Panc1 (cell line): ENCODE data around the gene APOBEC3A. TPM values are rescaled to one million over a fixed set of nuclear protein-coding genes. Genes with fewer than 3 reads are reported as not detected.

Experiments used
- ATAC-seq: fragments of 200-7000 bp; cut with Tn5 transposase; 2 replicates; pipeline ENCODE4 v1.9.1; 2020; ENCODE audit warnings: mild to moderate bottlenecking, moderate library complexity
- BruUV-seq: library from RNA; stranded (reverse); fragments of 400-500 nt; replicated peaks from 2 replicates; lab custom pipeline; 2021; lab: Mats Ljungman, UMichigan
- CTCF ChIA-PET: fragments of 300-600 bp; sonication (Branson Sonifier 250); formaldehyde crosslinking; loops from one replicate; lab custom pipeline; 2022; ENCODE audit warnings: antibody characterized with exemption; lab: Charles Lee
- POLR2A ChIA-PET: fragments of 300-600 bp; sonication (Branson Sonifier 250); formaldehyde crosslinking; loops from one replicate; lab custom pipeline; 2022; ENCODE audit warnings: antibody characterized with exemption; lab: Charles Lee
- DNase-seq: peaks from one replicate; pipeline ENCODE4 v3.0.0-alpha.2; 2010; ENCODE audit warnings: low read depth, low spot score
- H3K27ac ChIP-seq: 2 replicates; pipeline ENCODE4 v1.5.1; 2011; ENCODE audit warnings: mild to moderate bottlenecking, low read length, inconsistent platforms
- H3K27me3 ChIP-seq: fragments of 200-500 bp; sonication (Bioruptor generic); 2 replicates; pipeline ENCODE4 v1.6.0; 2014; ENCODE audit warnings: low read length, inconsistent platforms; ENCODE audit not compliant: control insufficient read depth, insufficient read depth
- H3K36me3 ChIP-seq: fragments of 200-500 bp; sonication (Bioruptor generic); 2 replicates; pipeline ENCODE4 v1.5.1; 2014; ENCODE audit warnings: inconsistent platforms, mild to moderate bottlenecking, low read length, moderate library complexity; ENCODE audit not compliant: control insufficient read depth, insufficient read depth
- H3K4me1 ChIP-seq: 2 replicates; pipeline ENCODE4 v1.5.1; 2011; ENCODE audit warnings: inconsistent platforms, mild to moderate bottlenecking, low read length, moderate library complexity; ENCODE audit not compliant: control insufficient read depth, insufficient read depth
- H3K4me3 ChIP-seq, 2 experiments: 2 replicates each; pipeline ENCODE4 v1.5.1; 2011 to 2012; ENCODE audit warnings: low read depth in 2 of 2, low read length in 2 of 2, mild to moderate bottlenecking in 2 of 2, inconsistent platforms in 1 of 2, moderate library complexity in 1 of 2
- H3K9me3 ChIP-seq: fragments of 200-500 bp; sonication (Bioruptor generic); 2 replicates; pipeline ENCODE4 v1.5.1; 2014; ENCODE audit warnings: low read depth, mild to moderate bottlenecking, inconsistent platforms, low read length, moderate library complexity; ENCODE audit not compliant: control insufficient read depth, insufficient read depth
- POLR2AphosphoS5 ChIP-seq: IDR thresholded peaks from 2 replicates; pipeline ENCODE4 v1.6.1; 2012; ENCODE audit warnings: mild to moderate bottlenecking, low read depth, low read length, moderate library complexity
- REST ChIP-seq, 2 experiments: IDR thresholded peaks; 2 replicates each; pipeline ENCODE4 v1.6.1; 2011 to 2012; ENCODE audit warnings: low read depth in 2 of 2, control low read depth in 1 of 2, low read length in 1 of 2, mild to moderate bottlenecking in 1 of 2, moderate library complexity in 1 of 2; ENCODE audit not compliant: insufficient read depth in 1 of 2
- SIN3A ChIP-seq: IDR thresholded peaks from 2 replicates; pipeline ENCODE4 v1.6.1; 2012; ENCODE audit warnings: low read depth, mild to moderate bottlenecking, low read length, moderate library complexity, borderline replicate concordance; ENCODE audit not compliant: insufficient read depth
- TCF7L2 ChIP-seq: IDR thresholded peaks from 2 replicates; pipeline ENCODE4 v1.6.1; 2011; ENCODE audit warnings: mild to moderate bottlenecking, low read depth, low read length, inconsistent platforms
- in situ Hi-C: cut with HindIII; loops from 2 replicates; pipeline ENCODE4 v1.10.0; 2016; ENCODE audit warnings: low sequenced_read_pairs, low pct_unique_long_range_greater_than_20kb
- intact Hi-C: fragments of 100-400 bp; cut with micrococcal nuclease; formaldehyde crosslinking; loops from one replicate; pipeline ENCODE4 v1.10.0; 2022; ENCODE audit not compliant: unreplicated experiment
- total RNA-seq: library from RNA; stranded (reverse); gene quantifications from one replicate; pipeline ENCODE4 v1.2.1, GENCODE V29; 2021; ENCODE audit not compliant: unreplicated experiment
- TF ChIP-seq, protein P1 (sequence below): fragments of 450-650 bp; IDR thresholded peaks from 2 replicates; pipeline ENCODE4 v1.5.1; 2017; ENCODE audit warnings: mild to moderate bottlenecking

The APOBEC3A gene
- total RNA-seq, 1 experiment from 2014 or later: not detected

DNA sequence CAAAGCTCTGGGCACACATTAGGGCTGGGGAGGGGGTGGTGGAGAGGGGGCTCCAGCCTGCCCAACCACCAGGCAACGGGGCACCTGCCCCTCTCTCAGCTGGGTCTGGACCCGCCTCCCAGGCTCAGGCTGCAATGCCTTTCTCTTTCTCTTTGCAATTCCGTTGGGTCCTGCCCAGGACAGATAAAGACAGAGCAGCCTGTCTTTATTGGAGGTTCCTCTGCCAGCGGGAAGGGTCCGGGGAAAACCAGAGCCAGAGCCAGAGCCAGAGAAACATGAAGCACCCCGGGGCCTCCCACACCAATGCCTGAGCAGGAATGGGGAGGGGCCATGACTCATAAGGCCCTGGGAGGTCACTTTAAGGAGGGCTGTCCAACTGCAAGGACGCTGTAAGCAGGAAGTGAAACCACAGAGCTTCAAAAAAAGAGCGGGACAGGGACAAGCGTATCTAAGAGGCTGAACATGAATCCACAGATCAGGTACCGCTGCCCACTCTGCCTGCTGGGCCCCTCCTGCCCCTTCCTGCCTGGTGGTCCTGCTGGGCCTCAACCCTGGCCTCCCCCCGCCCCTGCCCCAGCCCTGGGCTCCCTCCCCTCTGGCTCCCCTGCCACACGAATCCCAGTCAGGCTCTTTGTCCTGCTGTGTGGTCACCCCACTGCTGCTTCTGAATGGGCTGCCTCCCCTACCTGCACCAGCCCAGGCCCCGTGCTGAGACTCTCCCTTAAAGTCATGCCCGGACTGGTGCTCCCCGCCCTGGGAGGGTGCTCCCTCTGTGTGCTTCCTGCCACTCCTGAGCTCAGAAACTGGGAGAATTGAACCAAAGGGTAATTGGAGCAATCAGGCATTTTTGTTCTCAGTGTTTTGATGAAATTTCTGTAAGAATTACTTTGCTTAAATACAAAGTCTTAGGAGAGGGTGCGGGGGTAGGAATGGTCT is 24.9 kb downstream of the APOBEC3A start, which contains the start of gene APOBEC3B:
APOBEC3B (plus strand) TSS at position 356 of the 936 bp plus-strand sequence; CDS start at position 463, 107 bp downstream.
- intact Hi-C loops: no loop called here
- peak; percentile 47 for DNase-seq
- H3K27ac ChIP-seq: peak within 1 kb of the TSS; percentile 74
- ATAC-seq: peak; percentile 95
- H3K27me3 ChIP-seq: no peaks in the 10 kb centered on the region
- TF ChIP-seq REST (IDR thresholded peaks at IDR 0.05; ENCODE audit: insufficient read depth in 1 of 2, low read depth in 2 of 2, low read length in 1 of 2): no peak
- TF ChIP-seq POLR2AphosphoS5: no peak
- TF ChIP-seq, protein P1, sequence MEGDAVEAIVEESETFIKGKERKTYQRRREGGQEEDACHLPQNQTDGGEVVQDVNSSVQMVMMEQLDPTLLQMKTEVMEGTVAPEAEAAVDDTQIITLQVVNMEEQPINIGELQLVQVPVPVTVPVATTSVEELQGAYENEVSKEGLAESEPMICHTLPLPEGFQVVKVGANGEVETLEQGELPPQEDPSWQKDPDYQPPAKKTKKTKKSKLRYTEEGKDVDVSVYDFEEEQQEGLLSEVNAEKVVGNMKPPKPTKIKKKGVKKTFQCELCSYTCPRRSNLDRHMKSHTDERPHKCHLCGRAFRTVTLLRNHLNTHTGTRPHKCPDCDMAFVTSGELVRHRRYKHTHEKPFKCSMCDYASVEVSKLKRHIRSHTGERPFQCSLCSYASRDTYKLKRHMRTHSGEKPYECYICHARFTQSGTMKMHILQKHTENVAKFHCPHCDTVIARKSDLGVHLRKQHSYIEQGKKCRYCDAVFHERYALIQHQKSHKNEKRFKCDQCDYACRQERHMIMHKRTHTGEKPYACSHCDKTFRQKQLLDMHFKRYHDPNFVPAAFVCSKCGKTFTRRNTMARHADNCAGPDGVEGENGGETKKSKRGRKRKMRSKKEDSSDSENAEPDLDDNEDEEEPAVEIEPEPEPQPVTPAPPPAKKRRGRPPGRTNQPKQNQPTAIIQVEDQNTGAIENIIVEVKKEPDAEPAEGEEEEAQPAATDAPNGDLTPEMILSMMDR: no peak
- TF ChIP-seq SIN3A: no peak
- TF ChIP-seq TCF7L2: no peak
- ChIA-PET CTCF (no interaction called here), POLR2A (no interaction called here)
- H3K36me3 ChIP-seq: no peaks in the 10 kb centered on the region
- H3K4me1 ChIP-seq: peaks cover 4% of the 10 kb centered on the region; the same call in 1 of the 2 replicates
- peak within 1 kb of the TSS; percentile 21 to 48; a peak in 3 of 4 replicates for H3K4me3 ChIP-seq
- no peaks in the 10 kb centered on the region; the same call in 1 of the 2 replicates for H3K9me3 ChIP-seq
- BruUV-seq: no TSS peak
- in situ Hi-C loops: no loop called here

DNA sequence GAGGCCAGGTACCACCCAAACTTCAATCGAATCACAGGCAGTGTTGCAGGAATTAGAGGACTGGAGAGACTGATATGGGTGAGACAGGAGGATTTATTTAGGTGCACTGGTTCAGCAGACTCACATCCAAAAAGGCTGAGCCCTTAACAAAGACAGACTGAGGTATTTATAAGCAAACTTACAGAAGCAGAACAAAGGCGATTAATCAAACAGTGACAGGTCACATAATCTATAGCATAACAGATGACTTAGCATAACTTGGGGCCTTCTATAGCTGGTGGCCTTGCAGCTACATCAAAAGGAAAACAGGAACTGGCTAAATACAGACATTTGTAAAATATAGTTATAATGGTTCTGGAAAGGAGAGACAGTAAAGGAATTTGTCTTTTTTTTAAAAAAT is 26.8 kb downstream of the APOBEC3A start:
- Histone ChIP-seq H3K4me3 (no peak overlapping the region), H3K36me3 (no peaks in the 10 kb centered on the region), H3K27ac (no peak overlapping the region), H3K27me3 (no peaks in the 10 kb centered on the region), H3K4me1 (peaks cover 4% of the 10 kb centered on the region; the same call in 1 of the 2 replicates), H3K9me3 (no peaks in the 10 kb centered on the region; the same call in 1 of the 2 replicates)
- no TSS peak for BruUV-seq
- intact Hi-C loops (no loop called here), in situ Hi-C loops (no loop called here)
- POLR2A ChIA-PET: no interaction called here
- CTCF ChIA-PET: interaction anchor here (0.7 kb wide), 1 partner anchor 215 kb away, joined by 9 read pairs; no protein-coding TSS in a partner anchor
- ATAC-seq: no peak
- no peak for DNase-seq
- no peak for TF ChIP-seq TCF7L2
- TF ChIP-seq REST (IDR thresholded peaks at IDR 0.05; ENCODE audit: insufficient read depth in 1 of 2, low read depth in 2 of 2, low read length in 1 of 2): no peak
- TF ChIP-seq POLR2AphosphoS5: no peak
- no peak for TF ChIP-seq SIN3A
- TF ChIP-seq, protein P1: no peak
